HEK293T (cell line): ENCODE data around the gene TTLL4.

ENCODE experiments used
- CTCF ChIA-PET: fragments of 350-600 bp; formaldehyde crosslinking; extraction: SDS; loops from one replicate; lab custom pipeline; 2021; ENCODE audit warnings: antibody characterized with exemption, inconsistent platforms; lab: Yijun Ruan, JAX
- POLR2A ChIA-PET: fragments of 350-600 bp; formaldehyde crosslinking; extraction: SDS; loops from one replicate; lab custom pipeline; 2020; ENCODE audit warnings: antibody characterized with exemption, inconsistent platforms; lab: Yijun Ruan, JAX
- DNase-seq: peaks from one replicate; pipeline ENCODE4 v3.0.0; 2012; ENCODE audit warnings: mixed read lengths; ENCODE audit errors: extremely low spot score
- ARNT ChIP-seq: fragments of 450-650 bp; IDR thresholded peaks from 2 replicates; pipeline ENCODE4 v1.6.1; 2017; ENCODE audit warnings: mild to moderate bottlenecking
- BHLHE40 ChIP-seq: fragments of 450-650 bp; IDR thresholded peaks from 2 replicates; pipeline ENCODE4 v1.6.1; 2016; ENCODE audit warnings: mild to moderate bottlenecking, moderate library complexity, borderline replicate concordance
- CTBP1 ChIP-seq: fragments of 450-650 bp; IDR thresholded peaks from 2 replicates; pipeline ENCODE4 v1.6.1; 2016; ENCODE audit warnings: borderline replicate concordance
- ELF4 ChIP-seq: fragments of 450-650 bp; IDR thresholded peaks from 2 replicates; pipeline ENCODE4 v1.6.1; 2017; ENCODE audit warnings: antibody characterized with exemption
- FOXA1 ChIP-seq: fragments of 450-650 bp; IDR thresholded peaks from 2 replicates; pipeline ENCODE4 v1.6.1; 2016; ENCODE audit warnings: mild to moderate bottlenecking
- FOXK2 ChIP-seq: fragments of 450-650 bp; IDR thresholded peaks from 2 replicates; pipeline ENCODE4 v1.6.1; 2016; ENCODE audit warnings: mild to moderate bottlenecking
- FOXM1 ChIP-seq: fragments of 450-650 bp; IDR thresholded peaks from 2 replicates; pipeline ENCODE4 v1.6.1; 2017; ENCODE audit warnings: mild to moderate bottlenecking, borderline replicate concordance
- HDGF ChIP-seq: fragments of 450-650 bp; IDR thresholded peaks from 2 replicates; pipeline ENCODE4 v1.6.1; 2017; ENCODE audit warnings: antibody characterized with exemption, borderline replicate concordance
- L3MBTL2 ChIP-seq: fragments of 450-650 bp; conservative IDR thresholded peaks from 2 replicates; pipeline ENCODE4 v1.6.1; 2016; ENCODE audit warnings: mild to moderate bottlenecking
- LEF1 ChIP-seq: fragments of 450-650 bp; IDR thresholded peaks from 2 replicates; pipeline ENCODE4 v1.6.1; 2017; ENCODE audit warnings: mild to moderate bottlenecking, borderline replicate concordance
- NFRKB ChIP-seq: fragments of 450-650 bp; IDR thresholded peaks from 2 replicates; pipeline ENCODE4 v1.6.1; 2016; ENCODE audit warnings: mild to moderate bottlenecking, moderate library complexity
- SP1 ChIP-seq: fragments of 450-650 bp; IDR thresholded peaks from 2 replicates; pipeline ENCODE4 v1.6.1; 2017
- SUZ12 ChIP-seq: fragments of 450-650 bp; IDR thresholded peaks from 2 replicates; pipeline ENCODE4 v1.6.1; 2016; ENCODE audit warnings: mild to moderate bottlenecking
- TARDBP ChIP-seq: fragments of 450-650 bp; IDR thresholded peaks from 2 replicates; pipeline ENCODE4 v1.6.1; 2016
- ZNF384 ChIP-seq: fragments of 450-650 bp; IDR thresholded peaks from 2 replicates; pipeline ENCODE4 v1.6.1; 2016
- TF ChIP-seq, protein P1 (sequence below): fragments of 450-650 bp; IDR thresholded peaks from 2 replicates; pipeline ENCODE4 v1.6.1; 2016

TTLL4 gene

GRCh38 chr2:218781691-218782527, 71.3 kb downstream of the TTLL4 start, which contains the start of gene CYP27A1:
Gene CYP27A1 (plus strand): TSS chr2:218782147. CDS start chr2:218782183, 36 bp downstream.
- POLR2A ChIA-PET, result no interaction called here
- DNase-seq, result no peak
- CTCF ChIA-PET, result interaction anchor here (0.5 to 0.9 kb wide), 3 partner anchors 21 to 229 kb away, joined by 3 to 4 read pairs (median 4); no protein-coding TSS in a partner anchor
- TF ChIP-seq, protein P1, sequence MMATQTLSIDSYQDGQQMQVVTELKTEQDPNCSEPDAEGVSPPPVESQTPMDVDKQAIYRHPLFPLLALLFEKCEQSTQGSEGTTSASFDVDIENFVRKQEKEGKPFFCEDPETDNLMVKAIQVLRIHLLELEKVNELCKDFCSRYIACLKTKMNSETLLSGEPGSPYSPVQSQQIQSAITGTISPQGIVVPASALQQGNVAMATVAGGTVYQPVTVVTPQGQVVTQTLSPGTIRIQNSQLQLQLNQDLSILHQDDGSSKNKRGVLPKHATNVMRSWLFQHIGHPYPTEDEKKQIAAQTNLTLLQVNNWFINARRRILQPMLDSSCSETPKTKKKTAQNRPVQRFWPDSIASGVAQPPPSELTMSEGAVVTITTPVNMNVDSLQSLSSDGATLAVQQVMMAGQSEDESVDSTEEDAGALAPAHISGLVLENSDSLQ, result no peak
- TF ChIP-seq FOXK2 (no peak), TARDBP (no peak), SP1 (no peak), ARNT (no peak), L3MBTL2 (no peak), ELF4 (no peak), SUZ12 (no peak), CTBP1 (no peak), NFRKB (no peak), FOXM1 (no peak), ZNF384 (no peak), FOXA1 (no peak), HDGF (no peak), BHLHE40 (no peak), LEF1 (no peak)

- POLR2A ChIA-PET, result no interaction called here
- no peak for DNase-seq
- TF ChIP-seq NFRKB (no peak), TARDBP (no peak), ZNF384 (no peak), FOXA1 (no peak), HDGF (no peak), L3MBTL2 (no peak), ARNT (no peak), FOXK2 (no peak)
- CTCF ChIA-PET, result interaction anchor here (0.5 to 0.9 kb wide), 3 partner anchors 22 to 229 kb away, joined by 3 to 4 read pairs (median 4); no protein-coding TSS in a partner anchor
Observed at GRCh38 chr2:218782528-218782844, 71.9 kb downstream of the TTLL4 start.

GRCh38 chr2:218783688-218784087, 73.1 kb downstream of the TTLL4 start:
- POLR2A ChIA-PET, result no interaction called here
- TF ChIP-seq FOXA1 (no peak), NFRKB (no peak), HDGF (no peak), ARNT (no peak), ZNF384 (no peak), ELF4 (no peak), SUZ12 (no peak), FOXM1 (no peak)
- DNase-seq, result no peak
- CTCF ChIA-PET, result no interaction called here

- POLR2A ChIA-PET, result no interaction called here
- no peak for DNase-seq
- TF ChIP-seq ZNF384 (no peak), ARNT (no peak), L3MBTL2 (no peak), ELF4 (no peak), CTBP1 (no peak), SP1 (no peak), BHLHE40 (no peak), LEF1 (no peak), FOXK2 (no peak), NFRKB (no peak), SUZ12 (no peak), FOXA1 (no peak)
- TF ChIP-seq, protein P1, result no peak
- CTCF ChIA-PET, result no interaction called here
Observed at GRCh38 chr2:218785103-218785502, 74.5 kb downstream of the TTLL4 start.

DNA sequence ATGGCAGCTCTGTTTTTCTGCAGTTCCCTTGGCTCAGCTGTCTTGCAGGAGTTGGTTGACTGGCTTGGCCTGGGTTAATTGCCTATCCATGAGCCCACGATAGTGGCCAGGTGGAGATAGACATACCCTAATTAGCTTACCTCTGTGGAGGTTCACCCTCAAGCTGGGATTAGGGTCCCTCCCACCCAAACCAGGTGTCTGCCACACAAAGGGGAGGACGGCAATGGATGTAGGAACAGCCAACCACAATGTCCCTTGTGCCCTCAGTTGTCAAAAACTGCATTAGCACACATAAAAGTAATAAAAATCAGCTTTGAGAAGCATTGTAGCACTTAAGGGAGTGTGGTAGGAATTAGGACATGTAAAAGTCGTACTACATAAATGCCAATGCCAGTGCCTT, 75.5 kb downstream of the TTLL4 start:
- TF ChIP-seq FOXA1, result no peak
- no peak for TF ChIP-seq FOXK2
- no peak for TF ChIP-seq BHLHE40
- no peak for TF ChIP-seq FOXM1
- TF ChIP-seq, protein P1, result no peak
- TF ChIP-seq ELF4, result no peak
- CTCF ChIA-PET, result no interaction called here
- DNase-seq, result no peak
- POLR2A ChIA-PET, result no interaction called here
